ENCODE data around the gene ZBTB11. TPM values are rescaled to one million over a fixed set of nuclear protein-coding genes. Genes with fewer than 3 reads are reported as not detected.
"Not testable (repeated sequence)": the region's sequence is repeated elsewhere in the genome, so short reads cannot be mapped to it uniquely, and the experiment has no call there.

ZBTB11 gene
- total RNA-seq, 3 donors from 2014 or later = 23.4 to 38.2 (median 25.9) TPM

GRCh38 chr3:101619734-101620133, 57.2 kb downstream of the ZBTB11 start:
- Histone ChIP-seq H3K27me3 (no peaks in the 10 kb centered on the region), H3K9me3 (no peaks in the 10 kb centered on the region), H3K36me3 (no peaks in the 10 kb centered on the region), H3K4me1 (no peaks in the 10 kb centered on the region), H3K27ac (no peak overlapping the region), H3K4me3 (no peak overlapping the region)
- intact Hi-C loops (cut with DNase I; ENCODE audit: low total_unique reads) = no loop called here
- DNase-seq (ENCODE audit: low spot score in 2 of 2) = no peak
- TF ChIP-seq POLR2A (IDR thresholded peaks at IDR 0.05) (no peak), POLR2AphosphoS5 (IDR thresholded peaks at IDR 0.05) (no peak), CTCF (IDR thresholded peaks at IDR 0.05) (no peak)

- H3K27me3 ChIP-seq = no peaks in the 10 kb centered on the region
- no peak for DNase-seq (ENCODE audit: low spot score in 2 of 2)
- TF ChIP-seq POLR2A (IDR thresholded peaks at IDR 0.05) = no peak
- TF ChIP-seq CTCF (IDR thresholded peaks at IDR 0.05) = no peak
- no peak for TF ChIP-seq POLR2AphosphoS5 (IDR thresholded peaks at IDR 0.05)
- H3K9me3 ChIP-seq = no peaks in the 10 kb centered on the region
- H3K36me3 ChIP-seq = no peaks in the 10 kb centered on the region
- H3K27ac ChIP-seq = no peak overlapping the region
- no peak overlapping the region for H3K4me3 ChIP-seq
- intact Hi-C loops (cut with DNase I; ENCODE audit: low total_unique reads) = no loop called here
- no peaks in the 10 kb centered on the region for H3K4me1 ChIP-seq
Measured at GRCh38 chr3:101618726-101619125, 58.2 kb downstream of the ZBTB11 start.

- TF ChIP-seq POLR2AphosphoS5 (IDR thresholded peaks at IDR 0.05) (no peak), POLR2A (IDR thresholded peaks at IDR 0.05) (no peak), CTCF (IDR thresholded peaks at IDR 0.05) (no peak)
- H3K36me3 ChIP-seq = no peaks in the 10 kb centered on the region
- H3K9me3 ChIP-seq = no peaks in the 10 kb centered on the region
- DNase-seq (ENCODE audit: low spot score in 2 of 2) = no peak
- no peaks in the 10 kb centered on the region for H3K4me1 ChIP-seq
- no peak overlapping the region for H3K27ac ChIP-seq
- H3K4me3 ChIP-seq = no peak overlapping the region
- H3K27me3 ChIP-seq = no peaks in the 10 kb centered on the region
- intact Hi-C loops (cut with DNase I; ENCODE audit: low total_unique reads) = no loop called here
Measured at GRCh38 chr3:101617478-101617877, 59.5 kb downstream of the ZBTB11 start.

GRCh38 chr3:101615525-101615924, 61.4 kb downstream of the ZBTB11 start:
- no peak overlapping the region for H3K4me3 ChIP-seq
- no peaks in the 10 kb centered on the region for H3K27me3 ChIP-seq
- no peak for DNase-seq (ENCODE audit: low spot score in 2 of 2)
- no peak overlapping the region for H3K27ac ChIP-seq
- TF ChIP-seq CTCF (IDR thresholded peaks at IDR 0.05) (no peak), POLR2AphosphoS5 (IDR thresholded peaks at IDR 0.05) (no peak), POLR2A (IDR thresholded peaks at IDR 0.05) (no peak)
- intact Hi-C loops (cut with DNase I; ENCODE audit: low total_unique reads) = no loop called here
- no peaks in the 10 kb centered on the region for H3K36me3 ChIP-seq
- no peaks in the 10 kb centered on the region for H3K4me1 ChIP-seq
- H3K9me3 ChIP-seq = no peaks in the 10 kb centered on the region

- intact Hi-C loops (cut with DNase I; ENCODE audit: low total_unique reads) = loop anchor here (5.0 kb wide), 1 partner anchor 701 kb away; no protein-coding TSS in a partner anchor
Measured at GRCh38 chr3:101613014-101613413, 63.9 kb downstream of the ZBTB11 start.

GRCh38 chr3:101611023-101611422, 65.9 kb downstream of the ZBTB11 start:
- Histone ChIP-seq H3K27ac (no peak overlapping the region), H3K36me3 (no peaks in the 10 kb centered on the region), H3K4me1 (no peaks in the 10 kb centered on the region), H3K4me3 (no peak overlapping the region), H3K9me3 (no peaks in the 10 kb centered on the region), H3K27me3 (no peaks in the 10 kb centered on the region)
- TF ChIP-seq CTCF (IDR thresholded peaks at IDR 0.05) (no peak), POLR2A (IDR thresholded peaks at IDR 0.05) (no peak), POLR2AphosphoS5 (IDR thresholded peaks at IDR 0.05) (no peak)
- DNase-seq (ENCODE audit: low spot score in 2 of 2) = no peak
- intact Hi-C loops (cut with DNase I; ENCODE audit: low total_unique reads) = loop anchor here (5.0 kb wide), 1 partner anchor 699 kb away; no protein-coding TSS in a partner anchor

More at GRCh38 chr3:101613014-101613413, 63.9 kb downstream of the ZBTB11 start:
- H3K4me3 ChIP-seq; H3K4me1 ChIP-seq; H3K27ac ChIP-seq; DNase-seq (ENCODE audit: low spot score in 2 of 2); H3K27me3 ChIP-seq; H3K9me3 ChIP-seq; H3K36me3 ChIP-seq: not testable (repeated sequence)

GRCh38 chr3:101605398-101605797, 71.5 kb downstream of the ZBTB11 start:
- H3K4me3 ChIP-seq; intact Hi-C loops (cut with DNase I; ENCODE audit: low total_unique reads); DNase-seq (ENCODE audit: low spot score in 2 of 2); H3K4me1 ChIP-seq; H3K27me3 ChIP-seq; H3K27ac ChIP-seq; H3K9me3 ChIP-seq; H3K36me3 ChIP-seq: not testable (repeated sequence)
